Measurements from ENCODE around the gene SBF2. TPM values are rescaled to one million over a fixed set of nuclear protein-coding genes. Genes with fewer than 3 reads are reported as not detected.

SBF2 gene
- total RNA-seq, 1 experiment from 2014 or later = 30.2 TPM

GRCh38 chr11:10032935-10033334, 261.1 kb downstream of the SBF2 start:
- Histone ChIP-seq H3K56ac (ENCODE audit: insufficient read length, low read depth, low read length) (no peak overlapping the region), H3T11ph (ENCODE audit: low read length) (no peak overlapping the region), H3K4me1 (ENCODE audit: insufficient read depth, low read length) (no peaks in the 10 kb centered on the region), H3K23ac (ENCODE audit: insufficient read length, low read depth, low read length) (no peak overlapping the region), H4K91ac (ENCODE audit: insufficient read length, low read depth, low read length) (no peak overlapping the region), H4K5ac (ENCODE audit: insufficient read length, low read depth, low read length) (no peak overlapping the region), H3K27me3 (ENCODE audit: insufficient read depth, low read length) (no peaks in the 10 kb centered on the region), H3K79me2 (ENCODE audit: insufficient read depth, low read length) (no peaks in the 10 kb centered on the region), H3K4ac (ENCODE audit: low read depth, low read length) (no peak overlapping the region), H4K8ac (replicated peaks; ENCODE audit: insufficient read length, low read depth, low read length) (no peak overlapping the region), H3K27ac (ENCODE audit: insufficient read length, low read depth, low read length) (no peak overlapping the region), H2BK5ac (ENCODE audit: insufficient read length, low read length) (no peak overlapping the region), H3K14ac (ENCODE audit: insufficient read depth, low read length) (no peak overlapping the region), H3K9me3 (ENCODE audit: control insufficient read depth, low read depth, low read length) (no peaks in the 10 kb centered on the region), H3K4me2 (ENCODE audit: insufficient read depth, insufficient read length, low read length) (no peak overlapping the region), H2AK5ac (ENCODE audit: insufficient read length, low read length) (no peak overlapping the region), H2BK120ac (ENCODE audit: low read depth, low read length, poor library complexity, severe bottlenecking) (no peak overlapping the region), H2AFZ (ENCODE audit: low read length) (no peak overlapping the region), H2BK12ac (ENCODE audit: insufficient read length, low read depth, low read length) (no peak overlapping the region), H2BK20ac (ENCODE audit: low read depth, low read length, poor library complexity, severe bottlenecking) (no peak overlapping the region), H2BK15ac (ENCODE audit: low read depth, low read length) (no peak overlapping the region), H4K20me1 (ENCODE audit: control insufficient read depth, insufficient read depth, insufficient read length) (no peaks in the 10 kb centered on the region), H3K79me1 (ENCODE audit: insufficient read depth, low read depth, low read length, poor library complexity, severe bottlenecking) (no peaks in the 10 kb centered on the region), H3K23me2 (ENCODE audit: insufficient read length, low read depth, low read length, poor library complexity, severe bottlenecking) (no peaks in the 10 kb centered on the region), H3K18ac (ENCODE audit: insufficient read length, low read depth, low read length) (no peak overlapping the region), H3K9ac (ENCODE audit: extremely low read depth, insufficient read length, low read length) (no peak overlapping the region)
- peaks cover 0 to 11% (median 4%) of the 10 kb centered on the region in 3 experiments; a peak in 3 of 7 replicates for H3K36me3 Mint-ChIP-seq (ENCODE audit: insufficient read depth in 1 of 3, low read depth in 3 of 3)
- H3K9me3 Mint-ChIP-seq = peaks cover 0 to 8% of the 10 kb centered on the region in 2 experiments; a peak in 2 of 5 replicates
- H3K4me3 Mint-ChIP-seq = no peak overlapping the region
- DNase-seq = no peak
- no peaks in the 10 kb centered on the region for H3K27me3 Mint-ChIP-seq (ENCODE audit: low read depth)
- H3K4me1 Mint-ChIP-seq = peaks cover 7 to 8% of the 10 kb centered on the region in 2 experiments; a peak in 3 of 4 replicates
- TF ChIP-seq, protein P1, sequence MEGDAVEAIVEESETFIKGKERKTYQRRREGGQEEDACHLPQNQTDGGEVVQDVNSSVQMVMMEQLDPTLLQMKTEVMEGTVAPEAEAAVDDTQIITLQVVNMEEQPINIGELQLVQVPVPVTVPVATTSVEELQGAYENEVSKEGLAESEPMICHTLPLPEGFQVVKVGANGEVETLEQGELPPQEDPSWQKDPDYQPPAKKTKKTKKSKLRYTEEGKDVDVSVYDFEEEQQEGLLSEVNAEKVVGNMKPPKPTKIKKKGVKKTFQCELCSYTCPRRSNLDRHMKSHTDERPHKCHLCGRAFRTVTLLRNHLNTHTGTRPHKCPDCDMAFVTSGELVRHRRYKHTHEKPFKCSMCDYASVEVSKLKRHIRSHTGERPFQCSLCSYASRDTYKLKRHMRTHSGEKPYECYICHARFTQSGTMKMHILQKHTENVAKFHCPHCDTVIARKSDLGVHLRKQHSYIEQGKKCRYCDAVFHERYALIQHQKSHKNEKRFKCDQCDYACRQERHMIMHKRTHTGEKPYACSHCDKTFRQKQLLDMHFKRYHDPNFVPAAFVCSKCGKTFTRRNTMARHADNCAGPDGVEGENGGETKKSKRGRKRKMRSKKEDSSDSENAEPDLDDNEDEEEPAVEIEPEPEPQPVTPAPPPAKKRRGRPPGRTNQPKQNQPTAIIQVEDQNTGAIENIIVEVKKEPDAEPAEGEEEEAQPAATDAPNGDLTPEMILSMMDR (conservative IDR thresholded peaks at IDR 0.05) = no peak
- no peak overlapping the region for H3K27ac Mint-ChIP-seq

Measured in H9 (cell line).